Activated naive CD8-positive, alpha-beta T cell treated with anti-CD3 and anti-CD28 coated beads, Interleukin-2, amount 50 U/mL, for 24 hours (primary cell): ENCODE data around the gene RASGEF1B.

ENCODE experiments used
- ATAC-seq: fragments of 150-1000 bp; cut with Tn5 transposase; one replicate; pipeline ENCODE4 v1.10.0; 2021
- DNase-seq: peaks from one replicate; pipeline ENCODE4 v3.0.0; 2021
- H3K27ac Mint-ChIP-seq: one replicate; pipeline ENCODE4 v1.8.0; 2021; ENCODE audit warnings: mild to moderate bottlenecking, mixed read lengths
- H3K27me3 Mint-ChIP-seq: one replicate; pipeline ENCODE4 v1.8.0; 2021; ENCODE audit warnings: mixed read lengths
- H3K36me3 Mint-ChIP-seq: one replicate; pipeline ENCODE4 v1.8.0; 2021; ENCODE audit warnings: low read depth, mixed read lengths
- H3K4me1 Mint-ChIP-seq: one replicate; pipeline ENCODE4 v1.8.0; 2021; ENCODE audit warnings: mixed read lengths
- H3K4me3 Mint-ChIP-seq: one replicate; pipeline ENCODE4 v1.8.0; 2021; ENCODE audit warnings: mild to moderate bottlenecking, moderate library complexity, mixed read lengths
- H3K9me3 Mint-ChIP-seq: one replicate; pipeline ENCODE4 v1.8.0; 2021; ENCODE audit warnings: mixed read lengths

RASGEF1B gene

DNA sequence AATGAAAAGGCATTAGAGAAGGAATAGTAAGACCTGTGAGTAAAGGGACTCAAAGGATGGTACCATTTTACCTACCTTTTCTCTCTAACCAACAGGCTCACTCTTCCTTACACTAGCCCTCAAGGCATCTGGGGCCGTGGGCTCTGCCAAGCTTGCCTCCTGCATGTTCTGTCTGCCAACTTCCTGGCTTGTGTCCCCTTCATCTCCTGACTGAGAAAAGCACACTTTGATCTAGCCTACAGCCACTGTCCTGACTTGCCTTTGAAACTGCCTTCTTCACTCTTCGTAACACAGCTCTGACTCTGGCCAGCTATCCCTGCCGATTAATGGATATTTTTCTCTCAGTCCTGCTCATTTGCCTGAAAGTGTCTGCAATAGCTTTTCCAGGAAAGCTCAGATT is 76.5 kb downstream of the RASGEF1B start:
- no peaks in the 10 kb centered on the region for H3K36me3 Mint-ChIP-seq
- DNase-seq, result no peak
- no peak overlapping the region for H3K4me3 Mint-ChIP-seq
- H3K27ac Mint-ChIP-seq, result no peak overlapping the region
- no peaks in the 10 kb centered on the region for H3K9me3 Mint-ChIP-seq
- H3K27me3 Mint-ChIP-seq, result no peaks in the 10 kb centered on the region
- no peaks in the 10 kb centered on the region for H3K4me1 Mint-ChIP-seq
- no peak for ATAC-seq

DNA sequence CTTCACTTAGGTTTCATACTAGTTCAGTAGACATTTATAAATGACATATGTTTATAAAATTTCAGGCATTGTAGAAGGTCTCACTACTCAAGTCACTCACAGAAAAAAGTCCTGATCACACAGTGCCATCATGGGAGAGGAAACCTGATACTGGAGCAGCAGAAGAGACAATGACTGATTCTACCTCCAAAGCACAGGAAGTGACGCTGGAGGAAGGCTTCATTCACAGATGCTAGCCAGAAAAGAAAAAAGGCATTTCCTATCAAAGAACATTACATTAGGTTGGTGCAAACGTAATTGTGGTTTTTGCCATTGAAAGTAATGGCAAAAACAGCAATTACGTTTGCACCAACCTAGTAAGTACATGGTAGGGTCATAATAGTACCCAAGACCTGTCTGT is 79.5 kb downstream of the RASGEF1B start:
- Mint-ChIP-seq H3K4me1 (no peaks in the 10 kb centered on the region), H3K4me3 (no peak overlapping the region), H3K27ac (no peak overlapping the region), H3K27me3 (no peaks in the 10 kb centered on the region), H3K36me3 (no peaks in the 10 kb centered on the region), H3K9me3 (no peaks in the 10 kb centered on the region)
- ATAC-seq, result no peak
- DNase-seq, result no peak

DNA sequence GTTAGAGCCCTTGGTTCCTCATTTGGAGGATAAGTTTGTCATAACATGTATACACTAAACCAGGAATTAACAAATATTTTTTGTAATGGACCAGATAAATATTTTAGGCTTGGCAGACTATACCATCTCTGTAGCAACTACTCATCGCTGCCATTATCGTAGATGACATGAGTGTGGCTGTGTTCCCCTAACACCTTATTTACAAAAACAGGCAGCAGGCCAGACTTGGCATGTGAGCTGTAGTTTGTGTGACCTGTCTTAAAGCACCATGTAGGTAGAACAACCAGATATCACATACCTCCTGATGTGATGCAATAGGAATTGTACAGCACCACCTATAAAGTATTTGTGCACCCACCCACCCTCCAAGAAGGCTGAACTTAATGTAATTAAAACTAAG is 82.0 kb downstream of the RASGEF1B start:
- Mint-ChIP-seq H3K9me3 (no peaks in the 10 kb centered on the region), H3K4me1 (no peaks in the 10 kb centered on the region), H3K36me3 (no peaks in the 10 kb centered on the region), H3K27me3 (no peaks in the 10 kb centered on the region), H3K4me3 (no peak overlapping the region), H3K27ac (no peak overlapping the region)
- ATAC-seq (no peak), DNase-seq (no peak)

DNA sequence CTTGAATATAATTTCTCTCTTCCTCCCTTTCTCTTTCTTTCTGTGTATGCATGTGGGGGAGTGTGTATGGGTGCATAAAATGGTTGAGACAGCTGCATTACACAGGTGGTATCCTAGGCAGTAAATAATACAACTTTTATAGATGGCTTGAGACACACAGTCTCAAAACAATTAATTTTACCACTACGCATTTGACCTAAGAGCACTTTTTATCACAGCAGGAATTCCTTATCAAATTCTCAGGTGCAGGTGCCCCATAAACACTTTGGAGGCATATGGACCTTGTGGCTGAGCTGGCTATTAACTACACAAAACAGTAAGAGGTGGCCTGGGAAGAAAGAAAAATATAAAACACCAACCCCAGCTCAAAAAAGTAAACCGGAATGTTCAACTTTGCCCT is 91.3 kb downstream of the RASGEF1B start:
- no peak for ATAC-seq
- Mint-ChIP-seq H3K27me3 (peaks cover 27% of the 10 kb centered on the region), H3K27ac (no peak overlapping the region)

DNA sequence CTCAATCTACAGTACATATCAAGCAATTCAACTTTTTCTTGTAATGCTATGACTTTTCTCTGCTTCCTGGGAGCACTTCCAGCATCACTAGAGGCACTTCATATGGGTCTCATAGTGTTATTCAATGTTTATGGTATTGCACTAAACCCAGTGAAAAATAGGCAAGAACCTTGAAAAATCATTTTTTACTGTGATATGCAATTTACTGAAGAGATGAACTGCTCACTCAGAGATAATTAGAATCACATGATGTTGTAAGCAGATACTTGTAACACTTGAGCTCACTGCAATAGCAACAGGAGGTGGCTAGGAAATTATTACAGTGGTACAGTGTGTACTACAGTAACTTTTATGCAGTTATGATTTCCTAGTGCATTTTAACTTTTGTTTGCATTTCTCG is 93.3 kb downstream of the RASGEF1B start:
- Mint-ChIP-seq H3K4me1 (no peaks in the 10 kb centered on the region), H3K27me3 (peaks cover 27% of the 10 kb centered on the region), H3K9me3 (no peaks in the 10 kb centered on the region), H3K4me3 (no peak overlapping the region), H3K36me3 (no peaks in the 10 kb centered on the region), H3K27ac (no peak overlapping the region)
- ATAC-seq, result no peak
- DNase-seq, result no peak

More for the DNA sequence above, 91.3 kb downstream of the RASGEF1B start:
- no peaks in the 10 kb centered on the region for H3K4me1 Mint-ChIP-seq
- H3K36me3 Mint-ChIP-seq, result no peaks in the 10 kb centered on the region
- no peak for DNase-seq
- no peaks in the 10 kb centered on the region for H3K9me3 Mint-ChIP-seq
- no peak overlapping the region for H3K4me3 Mint-ChIP-seq

DNA sequence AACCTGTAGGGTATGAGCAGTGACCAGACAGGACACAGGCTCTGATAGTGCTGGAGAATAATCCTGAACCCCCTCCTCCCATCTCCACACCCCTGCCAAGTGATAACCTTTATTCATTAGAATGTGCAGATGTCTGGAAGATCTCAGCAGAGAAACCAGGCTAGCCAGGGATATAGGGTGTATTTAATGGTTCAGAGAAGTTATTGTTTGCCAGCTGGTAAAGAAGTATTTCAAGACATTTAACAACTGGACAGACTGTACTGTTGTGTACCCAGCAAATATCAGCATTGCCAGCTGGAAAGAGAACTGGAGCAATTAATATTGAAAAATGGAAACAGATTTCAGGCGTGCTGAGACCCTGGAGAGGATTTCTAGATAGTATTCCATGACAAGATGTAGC is 94.5 kb downstream of the RASGEF1B start:
- H3K4me3 Mint-ChIP-seq, result no peak overlapping the region
- H3K9me3 Mint-ChIP-seq, result no peaks in the 10 kb centered on the region
- ATAC-seq, result no peak

DNA sequence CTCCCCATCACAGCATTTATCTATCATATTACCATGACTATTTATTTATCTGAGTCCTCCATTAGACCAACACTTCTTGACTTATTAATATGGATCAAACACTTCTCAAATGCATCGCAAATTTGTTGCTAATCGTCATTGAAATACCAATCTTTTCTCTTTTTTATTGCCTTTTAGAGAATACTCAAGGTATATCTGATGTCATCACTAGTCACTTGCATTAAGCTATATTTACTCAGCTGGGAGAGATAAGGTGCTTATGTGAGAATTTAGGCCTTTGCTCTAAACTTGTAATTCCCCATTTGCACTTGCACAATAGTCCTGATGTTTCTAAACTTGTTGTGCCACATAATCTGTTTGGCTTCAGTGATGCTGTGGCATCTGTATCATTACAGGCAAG is 95.0 kb downstream of the RASGEF1B start:
- no peak overlapping the region for H3K4me3 Mint-ChIP-seq
- DNase-seq (no peak), ATAC-seq (no peak)
- no peaks in the 10 kb centered on the region for H3K4me1 Mint-ChIP-seq
- no peaks in the 10 kb centered on the region for H3K9me3 Mint-ChIP-seq
- H3K27ac Mint-ChIP-seq, result no peak overlapping the region
- peaks cover 18% of the 10 kb centered on the region for H3K27me3 Mint-ChIP-seq
- H3K36me3 Mint-ChIP-seq, result no peaks in the 10 kb centered on the region

More for the DNA sequence above, 94.5 kb downstream of the RASGEF1B start:
- H3K4me1 Mint-ChIP-seq, result no peaks in the 10 kb centered on the region
- H3K27ac Mint-ChIP-seq, result no peak overlapping the region
- H3K36me3 Mint-ChIP-seq, result no peaks in the 10 kb centered on the region
- H3K27me3 Mint-ChIP-seq, result peaks cover 19% of the 10 kb centered on the region
- no peak for DNase-seq
